Activated CD8-positive, alpha-beta memory T cell treated with anti-CD3 and anti-CD28 coated beads, Interleukin-2, amount 50 U/mL, for 24 hours (primary cell): ENCODE results near the gene RASGRF1.
"Not testable (repeated sequence)": the region's sequence is repeated elsewhere in the genome, so short reads cannot be mapped to it uniquely, and the experiment has no call there.

Source experiments
- DNase-seq: peaks from one replicate; pipeline ENCODE4 v3.0.0-alpha.2; 2020; ENCODE audit errors: extremely low read depth

Gene RASGRF1

GRCh38 chr15:79006071-79006470 lies 84.5 kb downstream of the RASGRF1 start:
- DNase-seq, result no peak

- no peak for DNase-seq
These were observed 86.2 kb downstream of the RASGRF1 start for GRCh38 chr15:79004336-79004735.

DNA sequence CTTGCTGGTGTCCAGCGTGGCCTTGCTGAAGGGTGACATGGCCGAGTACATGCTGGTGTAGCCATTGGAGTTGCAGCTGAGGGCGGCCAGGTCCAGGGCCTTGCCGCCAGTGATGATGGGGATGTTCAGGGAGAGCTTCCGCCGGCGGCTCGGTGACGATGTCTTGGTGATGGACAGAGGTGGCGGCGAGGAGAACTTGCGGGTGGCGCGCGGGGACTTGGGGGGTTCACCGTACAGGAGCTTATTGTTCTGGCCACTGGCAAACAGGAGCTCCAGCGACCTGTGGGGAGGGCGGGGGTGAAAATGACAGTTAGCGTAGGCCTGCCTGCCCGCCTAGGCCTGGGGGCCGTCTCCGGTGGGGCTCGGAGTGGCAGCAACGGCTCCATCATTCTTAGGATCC lies 86.7 kb downstream of the RASGRF1 start:
- DNase-seq, result no peak

GRCh38 chr15:79003301-79003700 lies 87.3 kb downstream of the RASGRF1 start:
- DNase-seq, result no peak

- DNase-seq, result no peak
These were observed 88.0 kb downstream of the RASGRF1 start for GRCh38 chr15:79002581-79002980.

- DNase-seq, result no peak
These were observed 90.9 kb downstream of the RASGRF1 start for GRCh38 chr15:78999636-79000035.

DNA sequence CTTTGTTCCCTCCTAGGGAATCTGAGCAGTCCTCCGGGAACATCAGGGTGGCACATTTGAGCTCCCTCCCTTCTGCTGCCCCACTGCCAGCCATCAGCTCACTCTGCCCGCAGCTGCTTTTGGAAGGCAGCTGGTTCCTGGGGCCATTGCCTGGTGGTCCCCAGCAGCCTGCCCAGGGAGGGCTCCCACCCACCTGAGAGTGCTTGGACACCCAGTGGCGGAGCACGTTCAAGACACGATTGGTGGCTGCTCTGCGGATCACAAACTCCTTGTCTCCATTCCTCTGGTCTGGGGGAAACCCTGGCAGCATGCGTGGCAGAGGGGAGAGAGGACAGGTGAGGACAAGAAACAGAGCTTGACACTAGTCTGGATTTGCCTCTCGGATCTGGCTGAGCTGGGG lies 92.1 kb downstream of the RASGRF1 start:
- DNase-seq, result no peak

- DNase-seq, result no peak
These were observed 92.5 kb downstream of the RASGRF1 start for GRCh38 chr15:78997981-78998499.

DNA sequence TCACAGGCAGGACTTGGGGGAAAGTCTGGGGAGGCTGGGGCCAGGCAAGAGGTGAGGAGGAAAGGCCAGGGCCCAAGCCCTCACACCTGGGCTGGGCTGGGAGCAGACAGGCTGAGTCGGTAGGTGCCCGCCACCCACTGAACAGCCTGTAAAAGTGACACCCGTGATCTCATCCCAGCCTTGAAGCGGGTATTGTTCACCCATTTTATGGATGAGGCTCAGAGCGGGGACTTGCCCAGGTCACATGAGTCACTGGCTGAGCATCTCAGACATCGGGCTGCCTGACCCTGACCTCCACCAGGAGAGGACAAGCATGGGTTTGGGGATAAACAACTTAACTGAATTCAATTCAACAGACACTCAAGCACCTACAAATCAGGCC lies 93.7 kb downstream of the RASGRF1 start:
- no peak for DNase-seq

DNA sequence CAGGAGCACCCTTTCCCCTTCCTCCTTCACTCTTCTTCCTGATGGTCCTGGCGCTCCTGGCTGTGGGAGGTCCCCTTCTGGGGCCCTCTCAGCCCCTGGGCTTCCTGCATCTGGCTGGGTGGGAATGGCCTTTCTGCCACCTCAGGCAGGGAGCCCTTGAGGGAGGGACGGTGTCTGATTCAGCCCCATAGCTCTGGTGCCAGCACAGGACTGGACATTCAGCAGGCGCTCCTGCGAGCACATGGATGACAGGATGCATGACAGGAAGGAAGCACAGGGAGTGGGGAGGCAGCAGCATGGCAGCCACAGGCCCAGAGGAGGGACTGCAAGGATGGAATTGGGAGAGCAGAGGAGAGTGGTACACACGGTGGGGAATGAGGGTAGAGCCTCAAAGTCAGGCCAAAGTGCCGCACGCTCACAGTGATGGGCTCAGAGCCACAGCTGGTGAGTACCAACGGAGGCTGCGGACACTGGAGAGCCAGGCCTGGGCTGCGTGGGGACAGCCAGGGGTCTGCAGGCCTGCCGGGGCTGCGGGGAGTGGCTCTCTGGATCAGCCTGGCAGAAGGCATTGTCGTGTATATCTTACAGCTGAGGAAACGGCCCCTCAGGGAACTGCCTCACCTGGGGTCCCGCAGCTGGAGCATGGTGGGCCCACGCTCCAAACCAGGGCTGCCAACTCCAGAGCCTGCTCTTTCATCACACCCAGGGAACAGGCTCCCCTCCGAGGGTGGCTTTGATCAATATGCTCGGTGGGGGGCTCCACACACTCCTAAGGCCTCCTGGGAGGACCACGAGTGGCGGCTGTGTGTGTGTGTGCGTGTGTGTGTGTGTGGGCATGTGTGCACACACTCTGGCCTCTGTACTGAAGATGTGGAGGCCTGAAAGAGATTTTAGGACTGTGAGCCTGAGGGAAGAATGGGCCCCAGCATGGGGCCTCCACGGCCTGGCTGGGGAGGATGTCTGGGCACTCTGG lies 94.4 kb downstream of the RASGRF1 start:
- no peak for DNase-seq

- not testable (repeated sequence) for DNase-seq
These were observed 95.4 kb downstream of the RASGRF1 start for GRCh38 chr15:78995161-78995560.

DNA sequence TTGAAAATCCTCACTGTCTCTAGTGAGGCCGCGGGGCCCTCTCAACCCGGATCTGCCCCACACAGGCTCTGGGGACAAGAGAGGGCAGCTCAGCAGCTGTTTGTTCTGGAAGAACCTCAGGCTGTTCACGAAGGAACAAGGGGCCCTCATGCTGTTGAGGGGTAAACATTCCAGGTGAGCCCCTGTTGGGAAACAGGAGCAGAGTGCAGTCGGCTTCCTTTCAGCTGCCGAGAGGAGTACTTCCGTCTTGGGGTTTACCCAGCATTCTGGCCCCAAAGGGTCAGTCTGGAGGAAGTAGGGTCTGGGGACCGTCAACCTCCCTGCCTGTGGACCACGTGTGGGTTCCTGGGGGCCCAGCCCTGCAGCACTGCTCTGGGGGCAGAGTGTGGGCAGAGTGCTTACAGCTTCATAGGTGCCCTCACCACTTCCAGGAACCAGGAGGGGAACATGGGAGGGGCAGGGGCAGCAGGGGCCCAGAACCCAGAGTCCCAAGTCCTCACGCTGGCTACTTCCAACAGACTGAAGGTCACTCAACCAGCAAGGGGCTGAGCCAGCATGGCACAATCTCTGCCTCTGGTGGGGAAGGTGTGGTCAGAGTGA lies 96.5 kb downstream of the RASGRF1 start:
- DNase-seq, result no peak

DNA sequence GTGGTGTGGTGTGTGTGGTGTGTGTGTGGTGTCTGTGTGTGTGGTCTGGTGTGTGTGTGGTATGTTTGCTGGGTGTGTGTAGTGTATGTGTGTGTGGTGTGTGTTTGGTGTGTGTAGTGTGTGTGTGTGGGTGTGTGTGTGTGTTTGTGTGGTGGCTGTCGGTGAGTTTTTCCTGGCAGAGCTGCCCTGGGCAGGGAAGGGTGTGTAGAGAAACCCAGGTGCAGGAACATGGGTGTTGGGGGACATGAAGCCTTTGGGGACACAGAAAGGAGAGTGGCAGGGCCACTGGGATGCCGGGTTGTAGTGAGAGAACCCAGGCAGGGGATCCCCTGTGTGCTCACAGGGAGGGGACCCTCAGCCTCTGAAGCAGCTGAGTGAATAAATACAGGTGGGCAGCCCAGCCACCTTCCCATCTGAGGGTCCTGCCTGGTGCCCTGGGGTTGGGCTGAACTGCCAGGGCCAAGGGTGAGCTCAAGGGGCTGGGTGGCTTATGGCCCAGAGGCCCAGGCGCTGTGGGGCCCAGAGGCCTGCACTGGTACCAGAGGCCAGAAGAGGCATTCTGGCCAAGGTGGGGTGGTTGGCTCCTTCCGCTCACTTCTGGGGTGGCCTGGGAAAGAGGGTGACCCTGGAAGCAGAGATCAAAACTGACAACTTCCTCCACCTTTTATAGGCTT lies 97.2 kb downstream of the RASGRF1 start:
- no peak for DNase-seq

DNA sequence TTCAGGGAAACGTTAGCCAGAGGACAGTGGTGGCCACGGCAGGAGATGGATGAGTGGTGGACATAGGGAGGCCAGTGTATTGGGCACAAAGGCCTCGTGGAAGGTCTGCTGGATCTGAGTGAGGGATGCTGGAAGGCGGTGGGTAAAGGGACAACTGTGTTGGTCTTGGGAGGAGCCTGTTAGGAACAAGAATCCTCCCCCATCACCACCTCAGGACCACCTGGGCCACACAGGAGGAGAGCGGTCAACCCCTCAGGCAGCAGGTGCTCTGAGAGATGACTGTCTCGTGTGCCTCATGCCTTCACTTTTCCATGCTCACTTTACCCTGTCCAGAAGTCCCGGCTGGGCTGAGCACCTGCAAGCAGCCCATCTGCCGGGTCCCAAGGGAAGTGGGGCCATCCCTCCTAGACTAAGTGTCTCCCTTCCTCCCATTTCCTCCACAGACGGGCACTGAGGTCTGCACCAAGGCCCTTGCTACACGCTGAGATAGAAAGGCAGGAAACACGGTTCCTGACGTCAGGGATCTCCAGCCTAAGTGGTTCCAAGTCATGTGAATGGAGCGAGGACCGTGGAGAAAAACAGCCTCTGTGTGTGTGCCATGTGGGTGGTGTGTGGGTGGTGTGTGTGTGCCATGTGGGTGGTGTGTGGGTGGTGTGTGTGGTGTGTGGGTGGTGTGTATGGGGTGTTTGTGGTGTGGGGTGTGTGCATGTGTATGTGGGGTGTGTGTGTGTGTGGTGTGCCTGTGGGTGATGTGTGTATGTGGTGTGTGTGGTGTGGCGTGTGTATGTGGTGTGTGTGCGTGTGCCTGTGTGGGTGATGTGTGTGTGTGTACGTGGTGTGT lies 97.9 kb downstream of the RASGRF1 start:
- DNase-seq, result no peak

DNA sequence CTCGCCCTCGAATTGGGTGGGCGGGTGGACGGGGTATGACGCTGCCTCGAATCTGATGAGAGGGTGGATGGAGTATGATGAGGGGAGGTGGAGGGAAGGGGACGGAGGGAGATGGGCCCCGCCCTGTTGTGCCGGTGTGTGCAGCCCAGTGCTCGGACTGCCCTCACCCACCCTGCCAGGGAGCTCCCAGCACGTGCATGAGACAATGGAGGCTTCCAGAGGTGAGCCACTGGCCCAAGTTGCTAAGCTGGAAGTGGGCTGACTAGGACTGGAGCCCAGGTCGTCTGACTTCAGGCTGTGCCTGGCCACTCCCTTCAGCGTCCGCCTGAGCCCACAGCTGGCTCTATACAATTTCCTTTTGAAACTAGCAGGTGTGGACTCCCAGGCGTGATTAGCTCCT lies 98.7 kb downstream of the RASGRF1 start:
- DNase-seq, result no peak

DNA sequence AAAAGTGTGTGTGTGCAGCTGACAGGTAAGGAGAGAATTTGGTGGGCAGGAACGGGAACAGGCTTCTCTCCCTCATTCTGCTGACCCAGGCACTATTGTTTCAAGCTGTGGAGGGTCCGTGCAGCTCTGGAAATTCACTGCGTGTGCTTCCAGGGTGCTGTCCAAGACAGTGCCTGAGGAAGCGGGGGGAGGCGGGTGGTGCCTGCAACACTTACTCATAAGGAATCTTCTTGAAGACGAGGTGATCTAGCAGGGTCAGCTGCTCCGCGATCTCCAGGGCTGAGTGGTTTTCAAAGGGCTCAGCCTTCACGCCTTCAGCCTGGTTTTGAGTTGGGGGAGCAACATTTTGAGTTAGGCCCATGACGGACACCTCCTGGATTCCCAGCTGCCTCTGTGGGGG lies 99.1 kb downstream of the RASGRF1 start:
- no peak for DNase-seq

DNA sequence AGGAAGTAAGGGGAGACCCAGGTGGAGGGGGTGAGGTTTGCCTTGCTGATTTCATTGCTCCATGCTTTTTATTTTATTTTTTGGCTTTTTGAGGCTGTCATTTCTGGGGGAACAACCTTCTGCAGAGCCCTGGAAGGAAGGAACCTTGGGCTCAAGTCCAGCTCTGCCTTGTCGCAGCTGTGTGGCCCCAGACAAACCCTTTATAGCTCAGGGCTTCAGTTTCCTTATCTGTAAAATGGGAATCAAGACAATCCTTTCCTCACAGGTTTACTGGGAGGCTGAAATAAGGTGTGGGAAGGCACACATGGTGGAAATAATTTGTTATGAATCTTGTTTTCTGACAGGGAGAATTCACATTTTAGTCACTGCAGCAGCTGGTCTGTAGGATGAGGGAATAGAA lies 100.3 kb downstream of the RASGRF1 start:
- DNase-seq, result no peak

GRCh38 chr15:78989701-78990240 lies 100.8 kb downstream of the RASGRF1 start:
- DNase-seq, result no peak

DNA sequence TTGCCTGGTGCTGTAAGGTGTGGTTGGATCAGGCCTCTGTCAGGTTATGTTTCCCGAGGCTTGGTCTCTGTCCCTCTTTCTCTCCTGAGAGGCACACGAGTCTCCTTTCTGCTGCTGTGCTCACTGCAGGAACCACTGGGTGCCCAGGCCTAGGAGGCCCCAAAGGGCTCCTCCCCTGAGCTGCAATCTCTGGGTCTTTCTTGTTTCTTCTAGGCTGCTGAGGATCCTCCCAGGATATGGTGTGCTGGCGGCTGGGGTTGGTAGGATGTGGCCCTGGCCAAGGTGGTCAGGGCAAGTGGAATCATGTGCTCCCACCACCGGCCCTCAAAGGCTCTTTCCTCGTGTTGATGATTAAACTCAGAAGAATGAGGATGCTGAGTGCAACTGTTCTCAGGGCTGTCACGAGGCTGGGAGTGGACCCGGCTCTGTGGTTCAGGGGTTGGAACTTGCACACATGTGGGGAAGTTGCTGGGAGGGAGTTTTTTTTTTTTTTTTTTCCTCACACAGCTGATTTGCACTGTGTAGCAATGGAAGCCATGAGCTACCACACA lies 102.1 kb downstream of the RASGRF1 start:
- DNase-seq, result no peak

GRCh38 chr15:78987556-78988360 lies 102.8 kb downstream of the RASGRF1 start:
- DNase-seq, result no peak
